Caco-2 (cell line): ENCODE measurements around the gene FMO1. TPM values are rescaled to one million over a fixed set of nuclear protein-coding genes. Genes with fewer than 3 reads are reported as not detected.
A peak's percentile ranks its signal among the peaks of the same experiment; 100 is the strongest.

Experiments used
- BruUV-seq: library from RNA; stranded (reverse); fragments of 400-500 nt; replicated peaks from 2 replicates; lab custom pipeline; 2021; lab: Mats Ljungman, UMichigan
- CTCF ChIA-PET: fragments of 300-600 bp; sonication (Branson Sonifier 250); formaldehyde crosslinking; loops from one replicate; lab custom pipeline; 2022; ENCODE audit warnings: antibody characterized with exemption; lab: Charles Lee
- POLR2A ChIA-PET: fragments of 300-600 bp; sonication (Branson Sonifier 250); formaldehyde crosslinking; loops from one replicate; lab custom pipeline; 2022; ENCODE audit warnings: antibody characterized with exemption; lab: Charles Lee
- DNase-seq, 2 experiments: peaks; one replicate each; pipeline versions ENCODE4 v3.0.0 to v3.0.0-alpha.2; 2020 to 2022
- H3K27me3 ChIP-seq: replicated peaks from 2 replicates; pipeline ENCODE4 v1.6.0; 2011; ENCODE audit warnings: low read length; ENCODE audit not compliant: control insufficient read depth, insufficient read depth
- H3K36me3 ChIP-seq: 2 replicates; pipeline ENCODE4 v1.5.1; 2011; ENCODE audit warnings: low read length; ENCODE audit not compliant: control insufficient read depth, insufficient read depth
- H3K4me1 ChIP-seq: fragments of 250-450 bp; sonication (Bioruptor Pico); 2 replicates; pipeline ENCODE4 v1.5.1; 2020; ENCODE audit warnings: mild to moderate bottlenecking
- H3K4me3 ChIP-seq: 2 replicates; pipeline ENCODE4 v1.5.1; 2011; ENCODE audit warnings: low read depth, mild to moderate bottlenecking, control low read depth, low read length
- H3K9me3 ChIP-seq: fragments of 250-450 bp; sonication (Bioruptor Pico); 2 replicates; pipeline ENCODE4 v1.5.1; 2020; ENCODE audit warnings: mild to moderate bottlenecking, moderate library complexity
- H3K27ac Mint-ChIP-seq: one replicate; pipeline ENCODE4 v1.8.0; 2022; ENCODE audit warnings: mixed read lengths; ENCODE audit not compliant: unreplicated experiment
- H3K27me3 Mint-ChIP-seq: one replicate; pipeline ENCODE4 v1.8.0; 2022; ENCODE audit warnings: mixed read lengths; ENCODE audit not compliant: insufficient read depth, unreplicated experiment
- H3K36me3 Mint-ChIP-seq: one replicate; pipeline ENCODE4 v1.8.0; 2022; ENCODE audit warnings: mild to moderate bottlenecking, mixed read lengths; ENCODE audit not compliant: insufficient read depth, unreplicated experiment
- H3K4me1 Mint-ChIP-seq: one replicate; pipeline ENCODE4 v1.8.0; 2022; ENCODE audit warnings: low read depth, mixed read lengths; ENCODE audit not compliant: unreplicated experiment
- H3K4me3 Mint-ChIP-seq: one replicate; pipeline ENCODE4 v1.8.0; 2022; ENCODE audit warnings: mild to moderate bottlenecking, moderate library complexity, mixed read lengths; ENCODE audit not compliant: unreplicated experiment
- H3K9me3 Mint-ChIP-seq: one replicate; pipeline ENCODE4 v1.8.0; 2022; ENCODE audit warnings: mixed read lengths; ENCODE audit not compliant: unreplicated experiment
- intact Hi-C: fragments of 100-400 bp; cut with micrococcal nuclease; formaldehyde crosslinking; loops from one replicate; pipeline ENCODE4 v1.10.0; 2022; ENCODE audit not compliant: unreplicated experiment
- total RNA-seq: library from RNA; stranded (reverse); gene quantifications from 2 replicates; pipeline ENCODE4 v1.2.3, GENCODE V29; 2022
- TF ChIP-seq, protein P1 (sequence below), 2 experiments: fragments of 200-600 bp in 1 of 2; IDR thresholded peaks; 1 replicate in 1 of 2; 2 replicates in 1 of 2; pipeline versions ENCODE4 v1.5.1 to v1.8.0; 2011 to 2022; ENCODE audit warnings: antibody characterized with exemption in 1 of 2, control low read depth in 1 of 2, inconsistent platforms in 1 of 2, low read depth in 1 of 2, low read length in 1 of 2, mild to moderate bottlenecking in 1 of 2, moderate library complexity in 1 of 2; ENCODE audit not compliant: insufficient read depth in 1 of 2, severe bottlenecking in 1 of 2, unreplicated experiment in 1 of 2

The FMO1 gene
- total RNA-seq, 1 experiment from 2014 or later, result not detected

DNA sequence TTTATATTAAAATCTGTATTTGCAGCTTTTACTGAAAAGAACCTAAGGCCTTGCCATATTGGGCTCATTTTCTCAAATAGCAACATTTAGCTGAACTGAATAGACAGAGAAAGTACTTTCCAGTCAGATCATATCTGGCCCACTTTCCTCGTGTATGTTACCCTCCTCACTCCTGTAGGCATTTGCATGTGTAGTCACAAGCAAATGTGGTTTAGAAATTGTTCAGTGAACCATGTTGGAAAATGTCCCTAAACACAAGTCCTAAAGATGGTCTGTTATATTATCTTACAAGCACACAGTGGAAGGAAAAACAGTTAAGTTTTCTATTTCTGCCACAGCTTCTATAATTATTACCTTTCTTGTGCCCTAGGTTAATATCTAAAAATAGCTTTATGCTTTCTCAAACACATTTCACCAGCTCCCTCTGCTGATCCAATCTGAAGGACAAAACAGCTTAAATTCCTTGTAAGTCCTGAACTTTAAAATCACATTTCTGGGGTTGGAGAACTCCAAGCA, 65.1 kb downstream of the FMO1 start:
- H3K27me3 Mint-ChIP-seq, result no peaks in the 10 kb centered on the region
- no peaks in the 10 kb centered on the region for H3K9me3 Mint-ChIP-seq
- no peaks in the 10 kb centered on the region for H3K36me3 Mint-ChIP-seq
- ChIA-PET CTCF (interaction anchor here (0.6 to 2.2 kb wide), 22 partner anchors 13 to 1160 kb away, joined by 3 to 70 read pairs (median 6); partner anchors contain the start of gene PRRC2C), POLR2A (interaction anchor here (0.6 kb wide), 1 partner anchor 1828 kb away, joined by 5 read pairs; the partner anchor contains the start of gene SLC19A2)
- BruUV-seq, result no TSS peak
- H3K27me3 ChIP-seq, result no peaks in the 10 kb centered on the region
- H3K4me3 ChIP-seq, result no peak overlapping the region
- no peaks in the 10 kb centered on the region for H3K36me3 ChIP-seq
- DNase-seq, result no peak
- H3K4me1 Mint-ChIP-seq, result no peaks in the 10 kb centered on the region
- TF ChIP-seq, protein P1, sequence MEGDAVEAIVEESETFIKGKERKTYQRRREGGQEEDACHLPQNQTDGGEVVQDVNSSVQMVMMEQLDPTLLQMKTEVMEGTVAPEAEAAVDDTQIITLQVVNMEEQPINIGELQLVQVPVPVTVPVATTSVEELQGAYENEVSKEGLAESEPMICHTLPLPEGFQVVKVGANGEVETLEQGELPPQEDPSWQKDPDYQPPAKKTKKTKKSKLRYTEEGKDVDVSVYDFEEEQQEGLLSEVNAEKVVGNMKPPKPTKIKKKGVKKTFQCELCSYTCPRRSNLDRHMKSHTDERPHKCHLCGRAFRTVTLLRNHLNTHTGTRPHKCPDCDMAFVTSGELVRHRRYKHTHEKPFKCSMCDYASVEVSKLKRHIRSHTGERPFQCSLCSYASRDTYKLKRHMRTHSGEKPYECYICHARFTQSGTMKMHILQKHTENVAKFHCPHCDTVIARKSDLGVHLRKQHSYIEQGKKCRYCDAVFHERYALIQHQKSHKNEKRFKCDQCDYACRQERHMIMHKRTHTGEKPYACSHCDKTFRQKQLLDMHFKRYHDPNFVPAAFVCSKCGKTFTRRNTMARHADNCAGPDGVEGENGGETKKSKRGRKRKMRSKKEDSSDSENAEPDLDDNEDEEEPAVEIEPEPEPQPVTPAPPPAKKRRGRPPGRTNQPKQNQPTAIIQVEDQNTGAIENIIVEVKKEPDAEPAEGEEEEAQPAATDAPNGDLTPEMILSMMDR (IDR thresholded peaks at IDR 0.05; ENCODE audit: insufficient read depth in 1 of 2, low read depth in 1 of 2, low read length in 1 of 2, severe bottlenecking in 1 of 2, unreplicated experiment in 1 of 2), result no peak
- peak overlapping the region; percentile 67 for H3K4me3 Mint-ChIP-seq
- peak overlapping the region; percentile 74 for H3K27ac Mint-ChIP-seq
- intact Hi-C loops, result loop anchor here (1.0 to 10.0 kb wide), 5 partner anchors 68 to 346 kb away; no protein-coding TSS in a partner anchor
- peaks cover 9% of the 10 kb centered on the region for H3K4me1 ChIP-seq
- no peaks in the 10 kb centered on the region; the same call in 1 of the 2 replicates for H3K9me3 ChIP-seq

DNA sequence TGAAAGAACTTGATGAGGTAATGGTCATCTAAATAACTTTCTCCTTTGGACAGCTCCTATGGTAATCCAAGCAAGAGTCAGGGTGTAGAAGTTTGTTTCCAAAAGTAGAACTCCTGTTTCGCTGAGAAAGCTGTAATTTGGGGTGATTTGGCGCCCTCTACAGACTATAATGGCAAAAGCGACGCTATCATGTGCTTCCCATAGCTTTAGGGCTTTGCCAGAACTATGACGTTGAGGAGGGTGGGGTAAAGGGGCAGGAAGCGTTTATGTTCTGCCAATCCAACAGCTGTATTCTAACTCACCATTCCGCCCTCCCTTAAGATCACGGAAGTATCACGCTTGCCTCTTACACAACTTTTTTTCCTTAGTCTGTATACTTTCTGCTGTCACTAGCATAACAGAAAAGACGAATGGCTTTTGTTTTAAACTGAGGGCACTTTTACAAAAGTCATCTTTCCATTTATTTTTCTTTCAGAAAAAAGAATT, 65.6 kb downstream of the FMO1 start, which contains the start of gene FMO4:
TSS of gene FMO4 (plus strand) at position 349 of the 486 bp plus-strand sequence. CDS start 5,643 bp downstream, outside the sequence.
- Mint-ChIP-seq H3K4me1 (no peaks in the 10 kb centered on the region), H3K27me3 (no peaks in the 10 kb centered on the region), H3K36me3 (no peaks in the 10 kb centered on the region), H3K27ac (peak within 1 kb of the TSS; percentile 74), H3K4me3 (peak within 1 kb of the TSS; percentile 67), H3K9me3 (no peaks in the 10 kb centered on the region)
- no TSS peak for BruUV-seq
- intact Hi-C loops, result loop anchor here (1.0 to 10.0 kb wide), 6 partner anchors 63 to 347 kb away; no protein-coding TSS in a partner anchor
- Histone ChIP-seq H3K9me3 (no peaks in the 10 kb centered on the region; the same call in 1 of the 2 replicates), H3K4me1 (peaks cover 9% of the 10 kb centered on the region), H3K36me3 (no peaks in the 10 kb centered on the region), H3K27me3 (no peaks in the 10 kb centered on the region), H3K4me3 (peak within 1 kb of the TSS; percentile 21)
- peak; percentile 91 to 95 for DNase-seq
- ChIA-PET POLR2A (interaction anchor here (0.6 kb wide), 1 partner anchor 1828 kb away, joined by 5 read pairs; the partner anchor contains the start of gene SLC19A2), CTCF (interaction anchor here (0.6 to 2.2 kb wide), 24 partner anchors 13 to 1160 kb away, joined by 3 to 70 read pairs (median 5); partner anchors contain the start of gene PRRC2C)
- TF ChIP-seq, protein P1 (IDR thresholded peaks at IDR 0.05; ENCODE audit: insufficient read depth in 1 of 2, low read depth in 1 of 2, low read length in 1 of 2, severe bottlenecking in 1 of 2, unreplicated experiment in 1 of 2), result peak; percentile 79 to 80

DNA sequence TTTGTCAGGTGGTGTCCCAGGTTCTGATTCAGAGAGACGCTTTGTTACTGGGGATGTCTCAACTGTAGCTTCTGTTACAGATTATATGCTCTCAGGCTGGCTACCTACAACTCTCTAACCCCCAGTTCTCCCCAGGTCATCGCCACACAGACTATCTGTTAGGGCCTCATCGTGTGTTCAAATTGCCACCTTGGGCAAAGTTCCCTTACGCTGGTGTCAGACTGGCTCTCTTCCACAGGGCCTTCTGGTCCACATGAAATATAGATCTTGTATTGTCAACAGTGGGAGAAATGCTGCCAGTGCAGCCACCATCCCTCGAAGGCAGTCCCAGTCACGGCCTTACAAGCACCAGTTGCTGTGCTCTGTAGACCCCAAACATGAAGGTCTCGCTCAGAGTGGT, 81.0 kb downstream of the FMO1 start:
- no TSS peak for BruUV-seq
- Mint-ChIP-seq H3K36me3 (no peaks in the 10 kb centered on the region), H3K27me3 (no peaks in the 10 kb centered on the region), H3K9me3 (no peaks in the 10 kb centered on the region), H3K4me1 (no peaks in the 10 kb centered on the region), H3K4me3 (no peak overlapping the region), H3K27ac (no peak overlapping the region)
- ChIA-PET CTCF (no interaction called here), POLR2A (no interaction called here)
- intact Hi-C loops, result no loop called here
- no peaks in the 10 kb centered on the region for H3K9me3 ChIP-seq
- no peaks in the 10 kb centered on the region for H3K36me3 ChIP-seq
- H3K4me1 ChIP-seq, result no peaks in the 10 kb centered on the region
- H3K4me3 ChIP-seq, result no peak overlapping the region
- no peaks in the 10 kb centered on the region for H3K27me3 ChIP-seq
- no peak for DNase-seq
- TF ChIP-seq, protein P1 (IDR thresholded peaks at IDR 0.05; ENCODE audit: insufficient read depth in 1 of 2, low read depth in 1 of 2, low read length in 1 of 2, severe bottlenecking in 1 of 2, unreplicated experiment in 1 of 2), result no peak
